OCI-LY7 (cell line): ENCODE results near the gene MAVS.

Experiments
- CTCF ChIP-seq: fragments of 200-600 bp; sonication (generic); conservative IDR thresholded peaks from 2 replicates; pipeline ENCODE4 v1.5.1; 2014; ENCODE audit warnings: mild to moderate bottlenecking, antibody characterized with exemption, low read length, moderate library complexity, mixed read lengths
- EZH2phosphoT487 ChIP-seq: fragments of 200-600 bp; sonication (generic); IDR thresholded peaks from 2 replicates; pipeline ENCODE4 v1.6.1; 2018; ENCODE audit warnings: low read depth, borderline replicate concordance, mild to moderate bottlenecking, mixed run types, antibody characterized with exemption, low read length, moderate library complexity, mixed read lengths

DNA sequence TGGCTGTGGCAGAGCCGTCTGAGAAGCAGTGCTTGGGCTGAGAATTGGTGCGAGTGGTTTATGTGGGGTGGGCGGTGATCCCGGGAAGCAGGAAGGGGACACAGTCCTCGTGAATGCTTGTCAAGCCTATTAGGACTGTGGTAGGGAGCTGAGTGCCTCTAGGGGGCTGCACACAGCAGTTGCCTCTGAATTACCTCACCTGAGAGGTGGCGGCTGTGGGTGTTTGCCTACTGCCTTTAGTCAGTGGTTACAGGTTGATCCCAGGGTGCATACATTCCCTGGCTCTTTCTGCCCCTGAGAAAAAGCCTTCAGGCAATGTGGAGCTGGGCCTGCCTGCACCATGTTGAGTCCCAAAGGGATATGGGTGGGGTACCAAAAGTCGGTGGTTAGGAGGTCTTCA lies 21.1 kb upstream of the MAVS start:
- no peak for TF ChIP-seq EZH2phosphoT487
- peak; percentile 32; the same call in 1 of the 2 replicates for TF ChIP-seq CTCF
